Neuronal stem cell (in vitro differentiated cells): ENCODE data around the gene TERB2.
"Not testable (repeated sequence)": the region's sequence is repeated elsewhere in the genome, so short reads cannot be mapped to it uniquely, and the experiment has no call there.

Experiments
- DNase-seq: peaks from one replicate; pipeline ENCODE4 v3.0.0-alpha.2; 2013; ENCODE audit warnings: low spot score
- H2AFZ ChIP-seq: one replicate; pipeline ENCODE4 v1.6.1; 2013; ENCODE audit warnings: mild to moderate bottlenecking, low read length, inconsistent platforms
- H2AK5ac ChIP-seq: 2 replicates; pipeline ENCODE4 v1.6.1; 2013; ENCODE audit warnings: low read depth, mild to moderate bottlenecking, inconsistent platforms, low read length, moderate library complexity, mixed read lengths
- H2BK120ac ChIP-seq: 2 replicates; pipeline ENCODE4 v1.6.1; 2013; ENCODE audit warnings: low read depth, mild to moderate bottlenecking, inconsistent platforms, low read length, moderate library complexity, mixed read lengths
- H2BK12ac ChIP-seq: one replicate; pipeline ENCODE4 v1.6.1; 2013; ENCODE audit warnings: low read length, inconsistent platforms
- H2BK15ac ChIP-seq: 2 replicates; pipeline ENCODE4 v1.6.1; 2013; ENCODE audit warnings: mild to moderate bottlenecking, low read length, inconsistent platforms, mixed read lengths
- H2BK5ac ChIP-seq: one replicate; pipeline ENCODE4 v1.6.1; 2013; ENCODE audit warnings: inconsistent platforms, mild to moderate bottlenecking, low read length, moderate library complexity
- H3K14ac ChIP-seq: one replicate; pipeline ENCODE4 v1.6.1; 2013; ENCODE audit warnings: low read length, inconsistent platforms
- H3K18ac ChIP-seq: 2 replicates; pipeline ENCODE4 v1.6.1; 2013; ENCODE audit warnings: low read length, inconsistent platforms
- H3K23ac ChIP-seq: 2 replicates; pipeline ENCODE4 v1.6.1; 2013; ENCODE audit warnings: low read depth, mild to moderate bottlenecking, mixed read lengths, low read length, inconsistent platforms; ENCODE audit not compliant: poor library complexity
- H3K27ac ChIP-seq: replicated peaks from 3 replicates; pipeline ENCODE4 v1.5.1; 2013; ENCODE audit warnings: low read length, inconsistent platforms
- H3K27me3 ChIP-seq, 3 experiments: 2 replicates each; pipeline ENCODE4 v1.6.1; 2013; ENCODE audit warnings: low read length in 3 of 3, mild to moderate bottlenecking in 2 of 3, inconsistent platforms in 1 of 3, low read depth in 1 of 3, mixed read lengths in 1 of 3, moderate library complexity in 1 of 3; ENCODE audit not compliant: control insufficient read depth in 3 of 3, insufficient read depth in 3 of 3
- H3K36me3 ChIP-seq, 2 donors: replicated peaks in 1 of 2; 2 replicates each; pipeline ENCODE4 v1.6.1; 2013; ENCODE audit warnings: low read length in 2 of 2; ENCODE audit not compliant: control insufficient read depth in 2 of 2, insufficient read depth in 2 of 2
- H3K4ac ChIP-seq: 2 replicates; pipeline ENCODE4 v1.6.1; 2013; ENCODE audit warnings: inconsistent platforms, mild to moderate bottlenecking, low read length, moderate library complexity
- H3K4me1 ChIP-seq, 2 donors: 1 replicate in 1 of 2; 2 replicates in 1 of 2; pipeline ENCODE4 v1.6.1; 2013; ENCODE audit warnings: low read length in 2 of 2, low read depth in 1 of 2; ENCODE audit not compliant: control insufficient read depth in 2 of 2, insufficient read depth in 1 of 2
- H3K4me2 ChIP-seq: one replicate; pipeline ENCODE4 v1.6.1; 2013; ENCODE audit warnings: mild to moderate bottlenecking, low read length, inconsistent platforms; ENCODE audit not compliant: insufficient read depth, poor library complexity, severe bottlenecking
- H3K4me3 ChIP-seq, 2 donors: 2 replicates each; pipeline ENCODE4 v1.5.1; 2013; ENCODE audit warnings: low read length in 2 of 2, mild to moderate bottlenecking in 2 of 2, inconsistent platforms in 1 of 2, moderate library complexity in 1 of 2
- H3K79me1 ChIP-seq: one replicate; pipeline ENCODE4 v1.6.1; 2013; ENCODE audit warnings: low read depth, mild to moderate bottlenecking, inconsistent platforms, low read length, moderate library complexity
- H3K9ac ChIP-seq: one replicate; pipeline ENCODE4 v1.6.1; 2013; ENCODE audit warnings: mild to moderate bottlenecking, low read depth, low read length, inconsistent platforms; ENCODE audit not compliant: poor library complexity
- H3K9me3 ChIP-seq, 2 donors: replicated peaks in 1 of 2; 2 replicates each; pipeline versions ENCODE3 to v1.6.1; 2013; ENCODE audit warnings: low read length in 2 of 2, mild to moderate bottlenecking in 2 of 2, inconsistent platforms in 1 of 2, low read depth in 1 of 2, mixed read lengths in 1 of 2, moderate library complexity in 1 of 2; ENCODE audit not compliant: control insufficient read depth in 2 of 2, insufficient read depth in 1 of 2
- H4K8ac ChIP-seq: one replicate; pipeline ENCODE4 v1.6.1; 2013; ENCODE audit warnings: low read depth, mild to moderate bottlenecking, inconsistent platforms, low read length, moderate library complexity
- H4K91ac ChIP-seq: one replicate; pipeline ENCODE4 v1.6.1; 2013; ENCODE audit warnings: low read length, low read depth, mild to moderate bottlenecking, inconsistent platforms; ENCODE audit not compliant: poor library complexity
- WGBS, 2 donors: extraction: QIAGEN DNeasy Blood & Tissue Kit; methylation state at CpG; one replicate each; pipeline ENCODE4 v1.1.7; 2013; ENCODE audit warnings: missing lambda C conversion rate in 2 of 2, mixed read lengths in 1 of 2; ENCODE audit not compliant: insufficient read length in 2 of 2, insufficient replicate concordance in 1 of 2; ENCODE audit errors: extremely low coverage in 2 of 2; 5-methylcytosine and 5-hydroxymethylcytosine counted together

The TERB2 gene

DNA sequence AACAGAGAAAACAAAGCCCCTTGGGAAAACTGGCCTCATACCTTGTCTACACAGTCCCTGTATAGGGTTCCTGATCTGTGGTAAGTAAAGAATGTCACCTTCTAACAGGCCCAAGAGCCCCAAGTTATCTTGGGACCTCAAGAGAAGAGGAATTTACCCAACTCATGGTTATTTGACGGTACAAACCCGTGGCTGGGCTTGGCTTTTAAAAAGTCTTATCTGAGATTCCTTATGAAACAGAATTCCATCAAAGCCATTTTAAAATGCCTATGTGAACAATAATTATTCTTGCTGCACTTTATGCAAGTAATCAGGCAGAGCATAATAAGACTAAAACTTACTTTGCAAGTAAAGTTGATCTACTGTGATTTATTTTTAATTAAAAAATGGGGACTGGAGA lies 52.6 kb downstream of the TERB2 start:
- WGBS, 2 donors = no CpG with 5 or more reads among the region's 2 CpGs
- H2BK120ac ChIP-seq = no peak overlapping the region
- peaks cover 0 to 4% of the 10 kb centered on the region in 2 donors for H3K9me3 ChIP-seq
- H3K4me2 ChIP-seq = no peak overlapping the region
- H3K9ac ChIP-seq = no peak overlapping the region
- no peaks in the 10 kb centered on the region for H3K79me1 ChIP-seq
- H3K14ac ChIP-seq = no peak overlapping the region
- no peak overlapping the region for H2AFZ ChIP-seq
- H3K4ac ChIP-seq = no peak overlapping the region
- no peak for DNase-seq
- H2BK15ac ChIP-seq = no peak overlapping the region
- H2BK12ac ChIP-seq = no peak overlapping the region
- no peak overlapping the region for H3K18ac ChIP-seq
- no peaks in the 10 kb centered on the region for H3K4me1 ChIP-seq
- no peak overlapping the region for H3K23ac ChIP-seq
- peaks cover 0 to 2% (median 0%) of the 10 kb centered on the region in 3 experiments for H3K27me3 ChIP-seq
- H4K91ac ChIP-seq = no peak overlapping the region
- H2AK5ac ChIP-seq = no peak overlapping the region
- no peak overlapping the region for H2BK5ac ChIP-seq
- no peaks in the 10 kb centered on the region for H3K36me3 ChIP-seq
- no peak overlapping the region for H4K8ac ChIP-seq
- no peak overlapping the region for H3K27ac ChIP-seq
- H3K4me3 ChIP-seq = no peak overlapping the region

DNA sequence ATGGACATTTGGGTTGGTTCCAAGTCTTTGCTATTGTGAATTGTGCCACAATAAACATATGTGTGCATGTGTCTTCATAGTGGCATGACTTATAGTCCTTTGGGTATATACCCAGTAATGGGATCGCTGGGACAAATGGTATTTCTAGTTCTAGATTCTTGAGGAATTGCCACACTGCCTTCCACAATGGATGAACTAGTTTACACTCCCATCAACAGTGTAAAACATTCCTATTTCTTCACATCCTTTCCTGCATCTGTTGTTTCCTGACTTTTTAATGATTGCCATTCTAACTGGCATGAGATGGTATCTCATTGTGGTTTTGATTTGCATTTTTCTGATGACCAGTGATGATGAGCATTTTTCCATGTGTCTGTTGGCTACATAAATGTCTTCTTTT lies 58.6 kb downstream of the TERB2 start:
- not testable (repeated sequence) for H3K4ac ChIP-seq, H3K4me3 ChIP-seq, H3K27me3 ChIP-seq, H4K8ac ChIP-seq, H3K79me1 ChIP-seq, H2BK12ac ChIP-seq, H2BK15ac ChIP-seq, H3K18ac ChIP-seq, H2AK5ac ChIP-seq, H3K4me1 ChIP-seq, DNase-seq, H3K14ac ChIP-seq, H3K36me3 ChIP-seq, H4K91ac ChIP-seq, H3K23ac ChIP-seq, H2BK120ac ChIP-seq, H3K9me3 ChIP-seq, H3K27ac ChIP-seq, H3K4me2 ChIP-seq, H2BK5ac ChIP-seq, H3K9ac ChIP-seq, H2AFZ ChIP-seq
- WGBS, 2 donors = no CpG with 5 or more reads among the region's 1 CpG

DNA sequence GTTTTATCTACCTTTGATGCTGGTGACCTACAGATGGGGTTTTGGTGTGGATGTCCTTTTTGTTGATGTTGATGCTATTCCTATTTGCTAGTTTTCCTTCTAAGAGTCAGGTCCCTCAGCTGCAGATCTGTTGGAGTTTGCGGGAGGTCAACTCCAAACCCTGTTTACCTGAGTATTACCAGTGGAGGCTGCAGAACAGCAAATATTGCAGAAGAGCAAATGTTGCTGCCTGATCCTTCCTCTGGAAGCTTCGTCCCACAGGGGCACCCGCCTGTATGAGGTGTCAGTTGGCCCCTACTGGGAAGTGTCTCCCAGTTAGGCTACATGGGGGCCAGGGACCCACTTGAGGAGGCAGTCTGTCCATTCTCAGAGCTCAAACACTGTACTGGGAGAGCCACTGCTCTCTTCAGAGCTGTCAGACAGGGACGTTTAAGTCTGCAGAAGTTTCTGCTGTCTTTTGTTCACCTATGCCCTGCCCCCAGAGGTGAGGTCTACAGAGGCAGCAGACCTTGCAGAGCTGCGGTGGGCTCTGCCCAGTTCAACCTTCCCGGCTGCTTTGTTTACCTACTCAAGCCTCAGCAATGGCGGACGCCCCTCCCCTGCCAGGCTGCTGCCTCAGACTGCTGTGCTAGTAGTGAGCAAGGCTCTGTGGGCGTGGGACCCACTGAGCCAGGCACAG lies 63.9 kb downstream of the TERB2 start:
- H3K9me3 ChIP-seq, H2BK15ac ChIP-seq, H3K4me3 ChIP-seq, H2BK120ac ChIP-seq, H4K91ac ChIP-seq, H4K8ac ChIP-seq, H3K4ac ChIP-seq, H3K14ac ChIP-seq, H3K23ac ChIP-seq, H2AFZ ChIP-seq, H2AK5ac ChIP-seq, H2BK5ac ChIP-seq, H3K27ac ChIP-seq, H3K27me3 ChIP-seq, H3K36me3 ChIP-seq, H3K79me1 ChIP-seq, H3K9ac ChIP-seq, H3K4me2 ChIP-seq, DNase-seq, H2BK12ac ChIP-seq, H3K18ac ChIP-seq: not testable (repeated sequence)
- WGBS, 2 donors = no CpG with 5 or more reads among the region's 9 CpGs
- H3K4me1 ChIP-seq = peaks cover 5 to 10% of the 10 kb centered on the region in 2 donors

DNA sequence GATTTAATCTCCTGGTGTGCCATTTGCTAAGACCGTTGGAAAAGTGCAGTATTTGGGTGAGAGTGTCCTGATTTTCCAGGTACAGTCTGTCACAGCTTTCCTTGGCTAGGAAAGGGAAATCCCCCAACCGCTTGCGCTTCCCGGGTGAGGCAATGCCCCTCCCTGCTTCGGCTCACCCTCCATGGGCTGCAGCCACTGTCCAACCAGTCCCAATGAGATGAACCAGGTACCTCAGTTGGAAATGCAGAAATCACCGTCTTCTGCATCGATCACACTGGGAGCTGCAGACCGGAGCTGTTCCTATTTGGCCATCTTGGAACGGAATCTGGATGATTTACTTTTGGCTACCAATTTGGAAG lies 64.4 kb downstream of the TERB2 start:
- not testable (repeated sequence) for H3K36me3 ChIP-seq, H2AK5ac ChIP-seq, DNase-seq, H3K4me2 ChIP-seq, H3K4me3 ChIP-seq, H2BK15ac ChIP-seq, H3K4ac ChIP-seq, H3K27ac ChIP-seq, H4K8ac ChIP-seq, H2BK5ac ChIP-seq, H3K18ac ChIP-seq, H3K9ac ChIP-seq, H4K91ac ChIP-seq, H2BK120ac ChIP-seq, H3K23ac ChIP-seq, H3K79me1 ChIP-seq, H3K14ac ChIP-seq, H3K9me3 ChIP-seq, H3K27me3 ChIP-seq, H2BK12ac ChIP-seq, H2AFZ ChIP-seq
- H3K4me1 ChIP-seq = peaks cover 5 to 10% of the 10 kb centered on the region in 2 donors
- no CpG with 5 or more reads among the region's 9 CpGs for WGBS, 2 donors
